Measurements from ENCODE around the gene DNAAF6. TPM values are rescaled to one million over a fixed set of nuclear protein-coding genes. Genes with fewer than 3 reads are reported as not detected.

The DNAAF6 gene
- total and polyA plus RNA-seq, 8 donors: 1.3 TPM; not detected in 7

DNA sequence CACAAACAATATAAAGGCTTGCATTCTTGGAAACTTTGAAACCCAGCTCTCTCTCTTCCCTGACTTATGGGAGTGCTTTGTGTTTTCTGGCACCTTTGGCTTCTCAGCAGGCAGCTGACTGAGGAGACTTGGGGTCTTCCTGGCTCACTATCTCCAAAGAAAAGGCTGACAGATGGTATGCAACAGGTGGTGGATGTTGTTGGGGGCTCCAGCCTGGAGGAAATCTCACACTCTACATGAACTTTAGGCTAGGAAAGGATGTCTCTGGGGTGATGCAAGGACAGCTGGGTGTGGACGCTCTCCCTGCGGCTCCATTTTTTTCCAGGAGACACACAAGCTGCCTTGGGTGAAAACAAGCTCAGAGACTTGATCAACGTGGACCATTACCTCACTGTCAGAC, 67.4 kb downstream of the DNAAF6 start:
- Histone ChIP-seq H3K4me1 (no peaks in the 10 kb centered on the region), H3K9me3 (peaks cover 0 to 25% (median 4%) of the 10 kb centered on the region in 4 donors), H3K4me3 (no peak overlapping the region), H3K27me3 (peaks cover 0 to 10% (median 10%) of the 10 kb centered on the region in 3 donors), H3K36me3 (no peaks in the 10 kb centered on the region), H3K27ac (no peak overlapping the region)
- WGBS, 5 donors: 56 to 82% (median 77%) methylated on average over 1 to 3 of the region's 3 CpGs
- intact Hi-C loops (cut with DNase I; ENCODE audit: low total_unique reads): no loop called here
- DNase-seq: no peak
- TF ChIP-seq, protein P1, sequence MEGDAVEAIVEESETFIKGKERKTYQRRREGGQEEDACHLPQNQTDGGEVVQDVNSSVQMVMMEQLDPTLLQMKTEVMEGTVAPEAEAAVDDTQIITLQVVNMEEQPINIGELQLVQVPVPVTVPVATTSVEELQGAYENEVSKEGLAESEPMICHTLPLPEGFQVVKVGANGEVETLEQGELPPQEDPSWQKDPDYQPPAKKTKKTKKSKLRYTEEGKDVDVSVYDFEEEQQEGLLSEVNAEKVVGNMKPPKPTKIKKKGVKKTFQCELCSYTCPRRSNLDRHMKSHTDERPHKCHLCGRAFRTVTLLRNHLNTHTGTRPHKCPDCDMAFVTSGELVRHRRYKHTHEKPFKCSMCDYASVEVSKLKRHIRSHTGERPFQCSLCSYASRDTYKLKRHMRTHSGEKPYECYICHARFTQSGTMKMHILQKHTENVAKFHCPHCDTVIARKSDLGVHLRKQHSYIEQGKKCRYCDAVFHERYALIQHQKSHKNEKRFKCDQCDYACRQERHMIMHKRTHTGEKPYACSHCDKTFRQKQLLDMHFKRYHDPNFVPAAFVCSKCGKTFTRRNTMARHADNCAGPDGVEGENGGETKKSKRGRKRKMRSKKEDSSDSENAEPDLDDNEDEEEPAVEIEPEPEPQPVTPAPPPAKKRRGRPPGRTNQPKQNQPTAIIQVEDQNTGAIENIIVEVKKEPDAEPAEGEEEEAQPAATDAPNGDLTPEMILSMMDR (IDR thresholded peaks at IDR 0.05): no peak
- TF ChIP-seq POLR2AphosphoS5 (IDR thresholded peaks at IDR 0.05) (no peak), EP300 (IDR thresholded peaks at IDR 0.05) (no peak), POLR2A (IDR thresholded peaks at IDR 0.05) (no peak)

DNA sequence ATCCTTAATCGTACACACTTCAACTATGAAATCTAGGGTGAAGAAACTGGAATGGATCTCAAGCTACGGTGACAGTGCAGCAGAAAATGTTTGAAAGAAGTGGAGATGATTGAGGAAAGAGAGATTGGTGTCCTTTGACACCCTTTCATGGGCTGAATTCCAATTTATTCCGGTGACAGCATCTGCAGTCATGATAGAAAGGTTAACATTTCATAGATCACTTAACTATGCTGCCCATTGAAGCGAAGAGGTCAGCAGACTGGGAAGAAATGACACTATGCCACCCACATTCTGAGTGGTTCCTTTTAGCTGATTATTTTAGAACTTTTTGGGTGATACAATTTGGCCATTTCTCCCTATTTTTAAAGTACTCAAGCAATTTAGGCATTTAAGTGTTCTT, 82.3 kb downstream of the DNAAF6 start:
- H3K36me3 ChIP-seq: no peaks in the 10 kb centered on the region
- peaks cover 0 to 5% (median 0%) of the 10 kb centered on the region in 3 donors for H3K27me3 ChIP-seq
- no peaks in the 10 kb centered on the region for H3K9me3 ChIP-seq
- H3K27ac ChIP-seq: no peak overlapping the region
- DNase-seq: no peak
- TF ChIP-seq EP300 (IDR thresholded peaks at IDR 0.05) (no peak), POLR2A (IDR thresholded peaks at IDR 0.05) (no peak), POLR2AphosphoS5 (IDR thresholded peaks at IDR 0.05) (no peak)
- TF ChIP-seq, protein P1 (IDR thresholded peaks at IDR 0.05): no peak
- no peak overlapping the region for H3K4me3 ChIP-seq
- intact Hi-C loops (cut with DNase I; ENCODE audit: low total_unique reads): no loop called here
- WGBS, 5 donors: 58 to 79% (median 66%) methylated on average over 4 of the region's 4 CpGs
- H3K4me1 ChIP-seq: no peaks in the 10 kb centered on the region

DNA sequence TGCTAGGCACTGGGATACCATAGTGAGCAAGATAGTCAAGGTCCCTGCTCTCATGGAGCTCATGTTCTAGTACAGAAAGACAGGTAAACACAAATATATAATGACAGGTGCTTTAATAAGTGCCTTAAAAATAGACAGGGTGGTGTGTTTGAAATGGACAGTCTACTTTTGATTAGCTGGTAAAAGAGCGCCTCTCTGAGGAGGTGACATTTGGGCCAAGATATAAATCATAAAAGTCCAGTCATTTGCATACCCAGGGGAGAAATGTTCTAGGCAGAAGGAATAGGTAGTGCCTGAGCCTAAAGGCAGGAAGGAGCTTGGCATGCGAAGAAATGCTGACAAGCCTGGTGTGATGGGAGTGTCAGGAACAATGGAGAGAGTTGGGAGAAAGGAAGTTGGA, 83.6 kb downstream of the DNAAF6 start:
- Histone ChIP-seq H3K36me3 (no peaks in the 10 kb centered on the region), H3K9me3 (no peaks in the 10 kb centered on the region), H3K4me3 (no peak overlapping the region), H3K4me1 (no peaks in the 10 kb centered on the region), H3K27ac (no peak overlapping the region), H3K27me3 (peaks cover 0 to 5% (median 0%) of the 10 kb centered on the region in 3 donors)
- TF ChIP-seq, protein P1 (IDR thresholded peaks at IDR 0.05): no peak
- no peak for TF ChIP-seq POLR2A (IDR thresholded peaks at IDR 0.05)
- TF ChIP-seq POLR2AphosphoS5 (IDR thresholded peaks at IDR 0.05): no peak
- no peak for TF ChIP-seq EP300 (IDR thresholded peaks at IDR 0.05)
- no peak for DNase-seq
- 67 to 85% (median 74%) methylated on average over 2 of the region's 2 CpGs for WGBS, 5 donors
- intact Hi-C loops (cut with DNase I; ENCODE audit: low total_unique reads): no loop called here

DNA sequence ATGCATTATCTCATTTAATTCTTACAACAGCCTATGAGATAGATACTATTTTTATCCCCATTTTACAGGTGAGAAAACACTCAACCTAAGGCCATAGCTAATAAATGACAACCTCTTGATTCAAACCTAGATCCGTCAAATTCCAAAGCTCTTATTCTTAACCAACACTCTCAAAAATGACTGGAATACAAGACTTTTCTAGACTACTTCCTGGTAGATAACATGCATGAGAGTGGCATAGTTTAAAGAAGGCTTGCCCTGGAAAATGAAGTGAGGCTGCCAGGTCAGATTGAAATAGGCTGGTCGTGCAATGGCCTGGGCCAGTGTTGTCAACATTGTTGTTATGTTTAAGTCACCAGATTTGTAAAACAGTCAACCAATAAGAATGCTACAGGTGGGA, 86.6 kb downstream of the DNAAF6 start:
- intact Hi-C loops (cut with DNase I; ENCODE audit: low total_unique reads): no loop called here
- Histone ChIP-seq H3K27me3 (peaks cover 0 to 5% (median 5%) of the 10 kb centered on the region in 3 donors), H3K36me3 (no peaks in the 10 kb centered on the region), H3K4me3 (no peak overlapping the region), H3K9me3 (no peaks in the 10 kb centered on the region), H3K27ac (no peak overlapping the region), H3K4me1 (no peaks in the 10 kb centered on the region)
- no peak for DNase-seq
- TF ChIP-seq, protein P1 (IDR thresholded peaks at IDR 0.05): no peak
- TF ChIP-seq EP300 (IDR thresholded peaks at IDR 0.05): no peak
- no peak for TF ChIP-seq POLR2A (IDR thresholded peaks at IDR 0.05)
- WGBS, 5 donors: 43 to 62% (median 50%) methylated on average over 2 of the region's 2 CpGs

Small RNA genes lying within 50 kb of the gene (small RNA-seq; reads per million reads assigned to genes)
- gene RF00019: 0 reads per million in 4 donors

Other genes starting within 250 kb of the DNAAF6 start
- gene MORC4, start 206.4 kb upstream of the DNAAF6 start, total RNA-seq: 10 to 100 TPM in 3 of 5 donors, 1 to 10 TPM in 2; 1.3 to 33.8 (median 11.0) TPM
- gene MORC4, start 206.4 kb upstream of the DNAAF6 start, polyA plus RNA-seq: 1 to 10 TPM; 4.7 to 7.9 (median 5.3) TPM
- 10 to 100 TPM in 4 of 5 donors, 1 to 10 TPM in 1; 9.0 to 77.6 (median 21.0) TPM for gene RBM41, start 87.8 kb upstream of the DNAAF6 start, total RNA-seq
- gene RBM41, start 87.8 kb upstream of the DNAAF6 start, polyA plus RNA-seq: 1 to 10 TPM; 3.3 to 7.6 (median 5.3) TPM
- gene NUP62CL, start 178 bp upstream of the DNAAF6 start, total RNA-seq: 1 to 10 TPM in 1 of 5 donors, under 1 TPM in 1, not detected in 3; 0.87 to 1.7 TPM
- 1 to 10 TPM in 1 of 3 donors, under 1 TPM in 2; 0.31 to 1.1 (median 0.46) TPM for gene NUP62CL, start 178 bp upstream of the DNAAF6 start, polyA plus RNA-seq
- under 1 TPM in 1 of 5 donors, not detected in 4; 0.73 TPM for gene FRMPD3, start 243.0 kb downstream of the DNAAF6 start, total RNA-seq
- gene FRMPD3, start 243.0 kb downstream of the DNAAF6 start, polyA plus RNA-seq: under 1 TPM in 2 of 3 donors, not detected in 1; 0.05 to 0.06 TPM

Data from stomach (tissue), 9 donors.